Activated CD4-positive, alpha-beta T cell treated with anti-CD3 and anti-CD28 coated beads, Interleukin-2, amount 50 U/mL, for 1 hour (primary cell): ENCODE results near the gene TMBIM6.
"Not testable (repeated sequence)": the region's sequence is repeated elsewhere in the genome, so short reads cannot be mapped to it uniquely, and the experiment has no call there.

Experiments
- DNase-seq: peaks from one replicate; pipeline ENCODE4 v3.0.0-alpha.2; 2020

TMBIM6 gene

GRCh38 chr12:49777800-49778748 is 36.7 kb downstream of the TMBIM6 start:
- peak; percentile 77 for DNase-seq

- no peak for DNase-seq
Observed at GRCh38 chr12:49779581-49779980, 38.2 kb downstream of the TMBIM6 start.

GRCh38 chr12:49780914-49781313 is 39.6 kb downstream of the TMBIM6 start:
- DNase-seq, result not testable (repeated sequence)

- DNase-seq, result no peak
Observed at GRCh38 chr12:49783917-49784676, 42.7 kb downstream of the TMBIM6 start.

GRCh38 chr12:49784756-49785409 is 43.5 kb downstream of the TMBIM6 start:
- DNase-seq, result no peak

GRCh38 chr12:49787672-49788071 is 46.3 kb downstream of the TMBIM6 start:
- no peak for DNase-seq

- no peak for DNase-seq
Observed at GRCh38 chr12:49789992-49790391, 48.6 kb downstream of the TMBIM6 start.

GRCh38 chr12:49790741-49791555 is 49.6 kb downstream of the TMBIM6 start:
- DNase-seq, result no peak

- no peak for DNase-seq
Observed at GRCh38 chr12:49791700-49792099, 50.3 kb downstream of the TMBIM6 start.

- DNase-seq, result no peak
Observed at GRCh38 chr12:49792181-49792970, 51.0 kb downstream of the TMBIM6 start.

- no peak for DNase-seq
Observed at GRCh38 chr12:49792976-49793580, 51.7 kb downstream of the TMBIM6 start.

- no peak for DNase-seq
Observed at GRCh38 chr12:49793620-49794019, 52.3 kb downstream of the TMBIM6 start.

GRCh38 chr12:49794021-49794420 is 52.7 kb downstream of the TMBIM6 start:
- DNase-seq, result no peak

- no peak for DNase-seq
Observed at GRCh38 chr12:49794811-49795653, 53.7 kb downstream of the TMBIM6 start.

- no peak for DNase-seq
Observed at GRCh38 chr12:49795654-49796105, 54.3 kb downstream of the TMBIM6 start.

GRCh38 chr12:49796155-49796554 is 54.8 kb downstream of the TMBIM6 start:
- no peak for DNase-seq

- DNase-seq, result no peak
Observed at GRCh38 chr12:49796606-49797448, 55.5 kb downstream of the TMBIM6 start.

GRCh38 chr12:49797449-49797776 is 56.1 kb downstream of the TMBIM6 start:
- no peak for DNase-seq

- no peak for DNase-seq
Observed at GRCh38 chr12:49798248-49798647, 56.9 kb downstream of the TMBIM6 start.
